MM.1S (cell line): ENCODE measurements around the gene SPDYE16.
"Not testable (repeated sequence)": the region's sequence is repeated elsewhere in the genome, so short reads cannot be mapped to it uniquely, and the experiment has no call there.

ENCODE experiments used
- EZH2 ChIP-seq: fragments of 300-600 bp; sonication (generic); optimal IDR thresholded peaks from 2 replicates; pipeline ENCODE3; 2017; ENCODE audit warnings: low read depth, mild to moderate bottlenecking, antibody characterized with exemption, low read length, mixed read lengths
- TF ChIP-seq, protein P1 (sequence below): fragments of 300-600 bp; sonication (generic); IDR thresholded peaks from 2 replicates; pipeline ENCODE4 v1.5.1; 2016; ENCODE audit warnings: antibody characterized with exemption, low read length, mixed read lengths

DNA sequence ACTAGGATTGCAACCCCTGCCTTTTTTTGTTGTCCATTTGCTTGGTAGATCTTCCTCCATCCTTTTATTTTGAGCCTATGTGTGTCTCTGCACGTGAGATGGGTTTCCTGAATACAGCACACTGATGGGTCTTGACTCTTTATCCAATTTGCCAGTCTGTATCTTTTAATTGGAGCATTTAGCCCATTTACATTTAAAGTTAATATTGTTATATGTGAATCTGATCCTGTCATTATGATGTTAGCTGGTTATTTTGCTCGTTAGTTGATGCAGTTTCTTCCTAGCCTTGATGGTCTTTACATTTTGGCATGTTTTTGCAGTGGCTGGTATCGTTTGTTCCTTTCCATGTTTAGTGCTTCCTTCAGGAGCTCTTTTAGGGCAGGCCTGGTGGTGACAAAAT is 21.9 kb upstream of the SPDYE16 start:
- TF ChIP-seq, protein P1, sequence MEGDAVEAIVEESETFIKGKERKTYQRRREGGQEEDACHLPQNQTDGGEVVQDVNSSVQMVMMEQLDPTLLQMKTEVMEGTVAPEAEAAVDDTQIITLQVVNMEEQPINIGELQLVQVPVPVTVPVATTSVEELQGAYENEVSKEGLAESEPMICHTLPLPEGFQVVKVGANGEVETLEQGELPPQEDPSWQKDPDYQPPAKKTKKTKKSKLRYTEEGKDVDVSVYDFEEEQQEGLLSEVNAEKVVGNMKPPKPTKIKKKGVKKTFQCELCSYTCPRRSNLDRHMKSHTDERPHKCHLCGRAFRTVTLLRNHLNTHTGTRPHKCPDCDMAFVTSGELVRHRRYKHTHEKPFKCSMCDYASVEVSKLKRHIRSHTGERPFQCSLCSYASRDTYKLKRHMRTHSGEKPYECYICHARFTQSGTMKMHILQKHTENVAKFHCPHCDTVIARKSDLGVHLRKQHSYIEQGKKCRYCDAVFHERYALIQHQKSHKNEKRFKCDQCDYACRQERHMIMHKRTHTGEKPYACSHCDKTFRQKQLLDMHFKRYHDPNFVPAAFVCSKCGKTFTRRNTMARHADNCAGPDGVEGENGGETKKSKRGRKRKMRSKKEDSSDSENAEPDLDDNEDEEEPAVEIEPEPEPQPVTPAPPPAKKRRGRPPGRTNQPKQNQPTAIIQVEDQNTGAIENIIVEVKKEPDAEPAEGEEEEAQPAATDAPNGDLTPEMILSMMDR, result not testable (repeated sequence)
- not testable (repeated sequence) for TF ChIP-seq EZH2
